ENCODE data around the gene MGLL.

- TF ChIP-seq CTCF (IDR thresholded peaks at IDR 0.05 in 8 of 11, conservative IDR thresholded peaks at IDR 0.05 in 3 of 11) (no peak), POLR2A (IDR thresholded peaks at IDR 0.05) (no peak)
Observed at GRCh38 chr3:127747066-127747465, 75.2 kb downstream of the MGLL start.
